ENCODE results near the gene CLCNKA.
A peak's percentile ranks its signal among the peaks of the same experiment; 100 is the strongest.
"Not testable (repeated sequence)": the region's sequence is repeated elsewhere in the genome, so short reads cannot be mapped to it uniquely, and the experiment has no call there.

Gene CLCNKA

GRCh38 chr1:15974855-15975254 lies 47.0 kb upstream of the CLCNKA start:
- ATAC-seq (ENCODE audit: insufficient read depth, low read depth) (no peak), DNase-seq (no peak)
- peak overlapping the region; percentile 97 for H2AFZ ChIP-seq (ENCODE audit: low read depth, low read length)
- H3K4me2 ChIP-seq (ENCODE audit: insufficient read depth, low read length) = peak overlapping the region; percentile 71
- H3K79me2 ChIP-seq (ENCODE audit: insufficient read depth, low read length) = peaks cover 52% of the 10 kb centered on the region
- TF ChIP-seq EZH2 (IDR thresholded peaks at IDR 0.05; ENCODE audit: borderline replicate concordance, low read depth, low read length, severe bottlenecking) = no peak
- no peak for TF ChIP-seq CTCF (IDR thresholded peaks at IDR 0.05; ENCODE audit: borderline replicate concordance, extremely low read depth, low read length, poor library complexity, severe bottlenecking)
- H3K4me1 ChIP-seq (ENCODE audit: insufficient read depth, low read length) = peaks cover 25% of the 10 kb centered on the region
- H3K27ac ChIP-seq (ENCODE audit: low read length) = peak overlapping the region; percentile 33
- H3K9me3 ChIP-seq (ENCODE audit: insufficient read depth, low read length, severe bottlenecking) = peaks cover 5% of the 10 kb centered on the region
- peaks cover 16% of the 10 kb centered on the region; the same call in 1 of the 2 replicates for H4K20me1 ChIP-seq (ENCODE audit: insufficient read depth, low read length)
- H3K36me3 ChIP-seq (ENCODE audit: insufficient read depth, low read length) = peaks cover 26% of the 10 kb centered on the region
- H3K9ac ChIP-seq (ENCODE audit: low read depth, low read length) = peak overlapping the region; percentile 68
- peak overlapping the region; percentile 83 to 94 for H3K4me3 ChIP-seq (ENCODE audit: low read depth in 1 of 2, low read length in 2 of 2)
- no peaks in the 10 kb centered on the region for H3K27me3 ChIP-seq (ENCODE audit: insufficient read depth, low read length, poor library complexity)

GRCh38 chr1:15975358-15975804 lies 46.5 kb upstream of the CLCNKA start:
- ATAC-seq (ENCODE audit: insufficient read depth, low read depth) (peak; percentile 81), DNase-seq (peak; percentile 77)
- Histone ChIP-seq H4K20me1 (ENCODE audit: insufficient read depth, low read length) (peaks cover 16% of the 10 kb centered on the region; the same call in 1 of the 2 replicates), H3K9me3 (ENCODE audit: insufficient read depth, low read length, severe bottlenecking) (peaks cover 5% of the 10 kb centered on the region), H3K4me3 (ENCODE audit: low read depth in 1 of 2, low read length in 2 of 2) (peak overlapping the region; percentile 83 to 94), H2AFZ (ENCODE audit: low read depth, low read length) (peak overlapping the region; percentile 97), H3K27me3 (ENCODE audit: insufficient read depth, low read length, poor library complexity) (no peaks in the 10 kb centered on the region), H3K4me2 (ENCODE audit: insufficient read depth, low read length) (peak overlapping the region; percentile 71), H3K9ac (ENCODE audit: low read depth, low read length) (peak overlapping the region; percentile 68), H3K4me1 (ENCODE audit: insufficient read depth, low read length) (peaks cover 25% of the 10 kb centered on the region), H3K27ac (ENCODE audit: low read length) (peak overlapping the region; percentile 85), H3K36me3 (ENCODE audit: insufficient read depth, low read length) (peaks cover 23% of the 10 kb centered on the region), H3K79me2 (ENCODE audit: insufficient read depth, low read length) (peaks cover 49% of the 10 kb centered on the region)
- peak; percentile 44 for TF ChIP-seq CTCF (IDR thresholded peaks at IDR 0.05; ENCODE audit: borderline replicate concordance, extremely low read depth, low read length, poor library complexity, severe bottlenecking)
- TF ChIP-seq EZH2 (IDR thresholded peaks at IDR 0.05; ENCODE audit: borderline replicate concordance, low read depth, low read length, severe bottlenecking) = no peak

- peak within 1 kb of the TSS; percentile 85 for H3K27ac ChIP-seq (ENCODE audit: low read length)
- peak; percentile 94 for DNase-seq
- peaks cover 19% of the 10 kb centered on the region for H3K36me3 ChIP-seq (ENCODE audit: insufficient read depth, low read length)
- H3K27me3 ChIP-seq (ENCODE audit: insufficient read depth, low read length, poor library complexity) = no peaks in the 10 kb centered on the region
- peak; percentile 93 for ATAC-seq (ENCODE audit: insufficient read depth, low read depth)
- peaks cover 5% of the 10 kb centered on the region for H3K9me3 ChIP-seq (ENCODE audit: insufficient read depth, low read length, severe bottlenecking)
- TF ChIP-seq CTCF (IDR thresholded peaks at IDR 0.05; ENCODE audit: borderline replicate concordance, extremely low read depth, low read length, poor library complexity, severe bottlenecking) = no peak
- no peak for TF ChIP-seq EZH2 (IDR thresholded peaks at IDR 0.05; ENCODE audit: borderline replicate concordance, low read depth, low read length, severe bottlenecking)
- peak within 1 kb of the TSS; percentile 97 for H2AFZ ChIP-seq (ENCODE audit: low read depth, low read length)
- H3K4me1 ChIP-seq (ENCODE audit: insufficient read depth, low read length) = peaks cover 25% of the 10 kb centered on the region
- H3K4me3 ChIP-seq (ENCODE audit: low read depth in 1 of 2, low read length in 2 of 2) = peak within 1 kb of the TSS; percentile 83 to 94
- H3K79me2 ChIP-seq (ENCODE audit: insufficient read depth, low read length) = peaks cover 44% of the 10 kb centered on the region
- peak within 1 kb of the TSS; percentile 71 for H3K4me2 ChIP-seq (ENCODE audit: insufficient read depth, low read length)
- peak within 1 kb of the TSS; percentile 68 for H3K9ac ChIP-seq (ENCODE audit: low read depth, low read length)
- H4K20me1 ChIP-seq (ENCODE audit: insufficient read depth, low read length) = peaks cover 16% of the 10 kb centered on the region; the same call in 1 of the 2 replicates
These were observed 45.8 kb upstream of the CLCNKA start, which contains the start of gene ZBTB17 for GRCh38 chr1:15975805-15976680. ZBTB17 (minus strand) TSS chr1:15976101; CDS start chr1:15948495, 27,606 bp downstream.

GRCh38 chr1:15977947-15978346 lies 43.9 kb upstream of the CLCNKA start:
- not testable (repeated sequence) for H3K36me3 ChIP-seq (ENCODE audit: insufficient read depth, low read length); H3K9me3 ChIP-seq (ENCODE audit: insufficient read depth, low read length, severe bottlenecking); H3K4me2 ChIP-seq (ENCODE audit: insufficient read depth, low read length); H3K9ac ChIP-seq (ENCODE audit: low read depth, low read length); H2AFZ ChIP-seq (ENCODE audit: low read depth, low read length); H4K20me1 ChIP-seq (ENCODE audit: insufficient read depth, low read length); ATAC-seq (ENCODE audit: insufficient read depth, low read depth); H3K27me3 ChIP-seq (ENCODE audit: insufficient read depth, low read length, poor library complexity); H3K4me3 ChIP-seq (ENCODE audit: low read depth in 1 of 2, low read length in 2 of 2); DNase-seq; H3K27ac ChIP-seq (ENCODE audit: low read length)
- peaks cover 24% of the 10 kb centered on the region for H3K4me1 ChIP-seq (ENCODE audit: insufficient read depth, low read length)
- peaks cover 28% of the 10 kb centered on the region for H3K79me2 ChIP-seq (ENCODE audit: insufficient read depth, low read length)
